NCI-H510A (cell line): ENCODE data around the gene SERF1B.
"Not testable (repeated sequence)": the region's sequence is repeated elsewhere in the genome, so short reads cannot be mapped to it uniquely, and the experiment has no call there.

Source experiments
- DNase-seq: peaks from one replicate; lab custom pipeline; 2025; lab: John Stamatoyannopoulos, UW

Gene SERF1B

DNA sequence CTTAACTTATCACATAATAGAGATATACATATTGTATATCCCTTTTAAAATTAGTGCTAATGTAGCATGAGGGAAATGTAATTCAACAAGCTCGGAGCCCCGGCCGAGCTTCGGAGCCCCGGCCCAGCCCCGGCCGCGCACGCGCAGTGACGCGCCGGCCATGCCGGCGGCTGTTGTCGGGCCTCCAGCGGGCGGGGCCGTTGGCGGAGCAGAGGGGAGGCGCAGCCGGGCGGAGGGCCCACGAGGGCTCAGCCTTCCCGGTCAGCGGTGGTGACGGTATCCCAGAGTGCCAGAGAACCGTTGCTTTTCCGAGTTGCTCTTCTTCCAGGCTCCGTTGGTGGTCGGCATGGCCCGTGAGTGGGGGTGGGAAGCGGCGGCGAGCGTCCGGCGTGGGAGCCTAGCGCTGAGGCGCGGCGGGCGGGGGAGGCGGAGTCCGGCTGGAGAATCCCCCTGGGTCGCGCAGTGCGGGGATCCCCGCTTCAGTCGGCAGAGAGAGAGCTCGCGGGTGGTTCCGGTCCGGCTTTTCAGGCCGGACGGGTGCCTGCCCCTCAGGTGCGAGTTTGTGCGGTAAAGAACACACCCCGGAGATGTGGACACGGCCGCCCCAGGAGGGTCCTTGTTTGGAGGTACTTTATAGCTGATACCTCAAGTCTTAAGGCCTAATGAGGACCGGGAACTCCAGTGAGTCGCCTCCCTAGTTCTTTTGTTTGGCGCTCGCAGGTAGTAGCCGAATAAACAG lies at the start of gene SERF1B:
SERF1B (plus strand) TSS at position 146 of the 739 bp plus-strand sequence; CDS start at position 347, 201 bp downstream.
- not testable (repeated sequence) for DNase-seq

DNA sequence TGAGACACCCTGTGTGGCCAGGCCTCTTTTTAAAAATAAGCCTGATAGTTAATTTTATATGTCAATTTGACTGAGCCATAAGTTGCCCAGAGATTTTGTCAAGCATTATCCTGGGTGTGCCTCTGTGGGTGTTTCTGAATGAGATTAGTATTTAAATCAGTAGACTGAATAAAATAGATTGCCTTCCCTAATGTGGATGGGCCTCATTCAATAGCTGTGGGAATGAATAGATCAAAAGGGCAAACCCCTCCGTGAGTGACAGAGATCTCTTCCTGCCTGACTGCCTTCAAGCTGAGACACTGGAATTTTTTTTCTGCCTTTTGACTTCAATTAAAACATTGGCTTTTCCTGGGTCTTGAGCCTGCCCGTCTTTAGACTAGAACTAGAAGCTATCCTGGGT lies 33.3 kb upstream of the SERF1B start:
- not testable (repeated sequence) for DNase-seq

DNA sequence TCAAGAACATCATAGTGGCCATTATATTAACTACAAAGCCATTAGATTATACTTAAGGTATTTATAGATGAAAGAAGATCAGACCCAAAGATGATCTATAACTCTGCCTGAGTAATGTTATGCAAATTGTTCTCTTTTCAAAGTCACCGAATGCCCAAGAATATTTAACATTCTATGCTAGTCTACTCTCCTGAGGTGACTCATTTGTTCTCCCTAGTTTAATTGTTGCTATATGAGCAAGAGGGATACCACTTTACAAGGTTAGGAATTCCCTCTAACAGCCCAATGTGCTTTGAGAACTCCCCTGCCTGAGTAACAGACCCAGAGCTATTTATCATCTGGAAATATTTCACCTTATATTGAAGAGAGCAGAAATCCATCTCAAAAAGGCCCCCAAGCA lies 29.5 kb upstream of the SERF1B start:
- DNase-seq, result not testable (repeated sequence)

DNA sequence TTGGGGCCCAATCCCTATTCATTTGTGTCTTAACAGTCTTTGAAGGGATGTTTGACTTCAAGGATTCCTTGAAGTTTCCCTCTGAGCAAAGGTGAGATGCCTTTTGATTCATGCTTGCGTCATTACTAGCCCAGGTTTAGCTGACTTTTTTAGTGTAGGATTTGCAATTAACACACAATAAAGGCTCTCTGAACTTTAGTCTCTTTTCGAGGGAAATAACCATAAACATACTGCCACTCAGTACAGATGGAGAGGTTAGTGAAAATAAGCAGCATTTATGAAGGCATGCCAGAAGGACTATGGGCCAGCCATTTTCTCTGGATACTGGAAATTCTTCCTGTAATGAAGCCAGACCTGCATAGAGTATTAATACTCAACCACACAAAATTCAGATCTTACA lies 4.4 kb upstream of the SERF1B start:
- not testable (repeated sequence) for DNase-seq

DNA sequence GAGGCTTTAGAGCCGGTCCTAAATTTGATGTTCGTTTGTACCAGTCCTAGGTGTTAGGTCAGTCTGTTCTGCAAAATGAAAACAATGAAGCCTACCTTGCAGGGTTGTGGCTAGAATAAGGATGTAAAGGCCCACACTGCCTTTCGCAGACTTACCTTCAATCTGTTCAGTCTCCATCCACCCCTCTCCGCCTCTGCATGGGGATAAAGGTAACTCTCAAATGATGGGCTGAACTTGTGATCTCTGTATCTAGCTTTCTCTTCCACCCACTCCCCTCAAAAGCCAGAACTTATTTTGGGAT lies 744 bp downstream of the SERF1B start:
- DNase-seq, result not testable (repeated sequence)

DNA sequence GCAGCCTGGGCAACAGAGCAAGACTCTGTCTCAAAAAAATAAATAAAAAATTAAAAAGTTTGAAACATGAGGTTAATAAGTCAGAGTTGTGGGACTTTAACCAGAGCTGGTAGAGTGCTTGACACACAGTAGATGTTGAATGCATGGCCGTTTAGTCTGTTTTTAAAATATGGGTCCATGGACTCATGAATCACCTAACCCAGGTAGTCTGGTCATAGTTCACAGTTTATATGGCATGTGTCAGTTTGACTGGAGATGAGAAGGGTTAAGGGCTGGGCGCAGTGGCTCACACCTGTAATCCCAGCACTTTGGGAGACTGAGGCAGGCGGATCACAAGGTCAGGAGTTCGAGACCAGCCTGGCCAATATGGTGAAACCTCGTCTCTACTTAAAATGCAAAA lies 6.2 kb downstream of the SERF1B start:
- not testable (repeated sequence) for DNase-seq

DNA sequence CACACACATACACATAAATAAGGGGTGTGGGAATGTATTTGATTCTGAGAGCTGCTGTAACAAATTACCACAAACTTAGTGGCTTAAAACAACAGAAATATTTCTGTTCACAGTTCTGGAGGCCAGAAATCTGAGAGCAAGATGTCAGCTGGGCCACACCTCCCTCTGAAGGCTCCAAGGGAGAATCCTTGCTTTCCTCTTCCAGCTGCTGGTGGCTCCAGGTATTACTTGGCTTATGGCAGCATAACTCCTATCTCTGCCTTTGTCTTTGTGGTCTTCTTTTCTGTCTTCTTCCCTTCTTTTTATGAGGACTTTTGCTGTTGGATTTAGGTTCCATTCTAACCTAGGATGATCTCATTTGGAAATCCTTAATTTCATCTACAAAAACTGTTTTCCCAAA lies 16.4 kb downstream of the SERF1B start:
- not testable (repeated sequence) for DNase-seq

DNA sequence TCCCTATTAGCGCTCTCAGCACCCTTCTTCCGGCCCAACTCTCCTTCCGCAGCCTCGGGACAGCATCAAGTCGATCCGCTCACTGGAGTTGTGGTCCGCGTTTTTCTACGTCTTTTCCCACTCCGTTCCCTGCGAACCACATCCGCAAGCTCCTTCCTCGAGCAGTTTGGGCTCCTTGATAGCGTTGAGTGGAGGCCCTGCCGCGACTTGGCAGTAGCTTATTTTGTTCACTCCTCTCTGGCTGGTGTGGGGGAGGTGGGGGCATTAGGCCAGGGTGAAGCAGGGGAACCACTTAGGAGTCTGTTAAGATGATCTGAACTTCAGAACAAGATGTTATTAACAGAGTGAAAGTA lies 24.7 kb downstream of the SERF1B start:
- not testable (repeated sequence) for DNase-seq

DNA sequence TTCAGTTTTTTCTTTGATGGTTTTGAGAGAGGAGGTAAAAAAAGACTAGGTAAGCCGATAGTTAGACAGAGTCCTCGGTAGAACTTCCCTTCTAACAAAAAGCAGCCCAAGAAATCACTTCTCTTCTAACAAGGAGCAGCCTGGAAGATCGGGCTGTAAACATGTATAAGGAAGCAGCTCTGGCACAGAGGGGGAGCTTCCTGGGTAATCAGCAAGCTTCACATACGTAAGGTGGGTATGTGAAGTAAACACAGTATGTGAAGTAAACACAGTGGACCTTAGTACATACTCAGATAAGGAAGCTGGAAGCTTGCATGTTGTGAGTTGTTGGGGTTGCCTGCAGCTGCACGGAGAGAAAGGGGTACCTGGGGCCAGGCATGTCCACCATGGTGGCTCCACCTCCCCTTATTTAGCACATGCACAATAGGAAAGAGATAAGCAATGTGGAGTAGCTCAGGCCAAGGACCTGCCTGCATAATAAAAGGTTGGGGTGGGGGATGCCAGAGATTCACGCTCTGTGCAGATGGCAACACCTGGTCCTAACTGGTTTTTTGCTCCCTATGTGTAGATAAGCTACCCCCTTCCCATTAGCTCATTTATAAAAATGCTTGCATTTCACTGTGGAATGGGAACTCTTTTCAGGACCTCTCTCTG lies 31.4 kb downstream of the SERF1B start:
- DNase-seq, result not testable (repeated sequence)

DNA sequence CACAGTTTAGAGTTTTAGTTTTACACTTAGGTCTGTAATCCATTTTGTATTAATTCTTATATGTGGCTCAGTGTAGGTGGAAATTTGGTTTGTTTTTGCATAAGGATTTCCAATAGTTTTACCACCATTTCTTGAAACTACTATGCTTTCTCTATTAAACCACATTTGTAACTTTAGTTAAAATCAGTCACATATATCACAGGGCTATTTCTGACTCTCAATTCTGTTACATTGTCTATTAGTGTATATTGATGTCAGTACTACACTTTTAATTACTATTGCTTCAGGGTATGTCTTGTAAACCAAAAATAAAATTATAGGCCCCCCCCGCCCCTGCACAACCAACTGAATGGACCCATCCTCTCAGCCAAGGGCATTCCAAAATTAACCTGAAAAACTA lies 32.1 kb downstream of the SERF1B start:
- DNase-seq, result not testable (repeated sequence)

DNA sequence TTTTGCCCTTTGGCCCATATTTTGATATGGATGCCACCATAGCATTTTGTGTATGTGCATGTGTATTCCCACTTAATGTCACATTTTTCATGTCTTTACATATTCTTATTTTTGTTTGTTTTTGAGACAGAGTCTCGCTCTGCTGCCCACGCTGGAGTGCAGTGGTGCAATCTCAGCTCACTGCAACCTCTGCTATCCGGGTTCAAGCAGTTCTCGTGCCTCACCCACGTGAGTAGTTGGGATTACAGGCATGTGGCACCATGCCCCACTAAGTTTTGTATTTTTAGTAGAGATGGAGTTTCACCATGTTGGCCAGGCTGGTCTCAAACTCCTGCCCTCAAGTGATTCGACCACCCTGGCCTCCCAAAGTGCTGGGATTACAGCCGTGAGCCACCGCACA lies 52.6 kb downstream of the SERF1B start:
- not testable (repeated sequence) for DNase-seq

DNA sequence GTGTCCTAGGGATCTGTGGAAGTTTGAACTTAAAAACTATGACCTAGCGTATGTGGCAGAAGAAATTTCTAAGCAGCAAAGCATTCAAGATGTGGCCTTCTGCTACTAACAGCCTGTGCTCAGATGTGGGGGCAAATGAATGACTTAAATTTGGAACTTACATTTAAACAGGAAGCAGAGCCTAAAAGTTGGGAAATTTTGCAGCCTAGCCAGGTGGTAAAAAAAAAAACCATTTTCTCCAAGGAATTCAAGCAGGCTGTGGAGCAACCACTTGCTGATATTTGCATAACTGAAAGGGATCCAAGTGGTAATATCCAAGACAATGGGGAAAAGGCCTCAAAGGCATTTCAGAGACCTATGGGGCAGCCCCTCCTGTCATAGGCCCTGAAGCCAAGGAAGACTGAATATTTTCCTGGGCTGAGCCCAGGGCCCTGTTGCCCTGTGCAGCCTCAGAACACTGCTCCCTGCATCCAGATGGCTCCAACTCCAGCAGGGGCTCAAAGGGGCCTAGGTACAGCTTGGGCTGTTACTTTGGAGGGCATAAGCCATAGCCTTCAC lies 63.9 kb downstream of the SERF1B start:
- DNase-seq, result not testable (repeated sequence)

DNA sequence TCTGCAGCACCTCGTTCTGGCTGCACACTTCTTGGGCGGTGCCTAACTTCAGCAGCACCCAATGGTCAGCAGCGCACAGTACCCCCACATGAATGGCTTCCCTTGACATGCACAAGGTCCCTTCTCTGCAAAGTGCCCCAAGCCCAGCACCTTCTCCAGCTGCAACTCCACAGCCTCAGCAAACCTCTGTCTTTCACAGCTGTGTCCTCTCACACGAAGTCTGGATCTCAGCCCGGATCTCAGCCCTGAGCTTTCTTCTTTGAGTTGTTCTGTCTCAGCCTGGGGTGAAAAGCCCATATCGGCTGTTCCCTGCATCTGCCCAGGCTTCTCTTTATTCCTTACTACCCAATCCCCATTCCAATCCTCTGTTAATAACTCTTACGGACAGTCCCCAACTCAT lies 66.7 kb downstream of the SERF1B start:
- DNase-seq, result not testable (repeated sequence)
